Measurements from ENCODE around the gene GDI1. TPM values are rescaled to one million over a fixed set of nuclear protein-coding genes. Genes with fewer than 3 reads are reported as not detected.
A peak's percentile ranks its signal among the peaks of the same experiment; 100 is the strongest.

Gene GDI1
- total RNA-seq, 1 donor from 2014 or later, result 98.5 TPM

DNA sequence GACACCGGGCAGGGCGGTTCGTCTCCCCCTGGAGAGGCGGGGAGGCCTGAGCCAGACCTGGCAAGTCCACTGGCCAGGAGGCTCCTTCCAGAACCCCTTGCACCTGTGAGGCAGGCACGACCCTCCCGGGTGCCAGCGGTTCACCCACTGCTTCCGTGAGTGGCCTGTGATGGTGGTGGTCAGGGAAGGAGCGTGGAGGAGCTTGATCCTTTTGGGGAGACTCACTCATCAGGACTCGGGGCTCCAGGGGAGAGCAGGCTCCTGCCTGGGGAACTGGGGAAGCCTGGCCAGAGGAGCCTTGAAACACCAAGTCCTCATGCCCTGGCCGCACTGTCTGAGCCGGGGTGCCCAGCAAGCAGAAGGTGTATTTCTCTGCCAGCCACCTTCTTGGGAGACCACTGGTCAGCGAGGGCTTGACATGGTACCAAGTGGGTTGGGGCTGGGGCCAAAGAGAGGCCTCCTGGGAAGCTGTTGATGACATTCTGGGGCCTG is 7.8 kb downstream of the GDI1 start:
- FAIRE-seq, result no peak

DNA sequence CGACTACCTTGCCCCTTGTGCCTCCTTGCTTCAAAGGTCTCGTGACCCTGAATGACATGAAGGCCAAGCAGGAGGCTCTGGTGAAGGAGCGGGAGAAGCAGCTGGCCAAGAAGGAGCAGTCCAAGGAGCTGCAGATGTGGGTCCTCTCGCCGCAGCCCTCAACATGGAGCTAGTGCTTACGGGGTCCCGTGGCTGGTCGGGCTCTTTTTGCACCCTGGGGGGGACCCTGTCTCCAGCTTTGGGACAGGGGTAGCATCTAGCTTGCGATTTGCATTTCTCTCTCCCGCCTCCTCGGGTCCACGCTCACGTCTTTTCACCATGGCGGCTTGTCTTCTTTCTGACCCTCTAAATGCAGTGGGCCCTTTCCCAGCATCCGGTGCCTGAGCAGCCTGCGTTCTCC is 8.8 kb downstream of the GDI1 start:
- no peak for DNase-seq (ENCODE audit: low read depth)
- TF ChIP-seq, protein P1, sequence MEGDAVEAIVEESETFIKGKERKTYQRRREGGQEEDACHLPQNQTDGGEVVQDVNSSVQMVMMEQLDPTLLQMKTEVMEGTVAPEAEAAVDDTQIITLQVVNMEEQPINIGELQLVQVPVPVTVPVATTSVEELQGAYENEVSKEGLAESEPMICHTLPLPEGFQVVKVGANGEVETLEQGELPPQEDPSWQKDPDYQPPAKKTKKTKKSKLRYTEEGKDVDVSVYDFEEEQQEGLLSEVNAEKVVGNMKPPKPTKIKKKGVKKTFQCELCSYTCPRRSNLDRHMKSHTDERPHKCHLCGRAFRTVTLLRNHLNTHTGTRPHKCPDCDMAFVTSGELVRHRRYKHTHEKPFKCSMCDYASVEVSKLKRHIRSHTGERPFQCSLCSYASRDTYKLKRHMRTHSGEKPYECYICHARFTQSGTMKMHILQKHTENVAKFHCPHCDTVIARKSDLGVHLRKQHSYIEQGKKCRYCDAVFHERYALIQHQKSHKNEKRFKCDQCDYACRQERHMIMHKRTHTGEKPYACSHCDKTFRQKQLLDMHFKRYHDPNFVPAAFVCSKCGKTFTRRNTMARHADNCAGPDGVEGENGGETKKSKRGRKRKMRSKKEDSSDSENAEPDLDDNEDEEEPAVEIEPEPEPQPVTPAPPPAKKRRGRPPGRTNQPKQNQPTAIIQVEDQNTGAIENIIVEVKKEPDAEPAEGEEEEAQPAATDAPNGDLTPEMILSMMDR (IDR thresholded peaks at IDR 0.05; ENCODE audit: insufficient read depth, low read length, severe bottlenecking), result no peak
- Histone ChIP-seq H3K4me3 (ENCODE audit: low read depth, low read length) (no peak overlapping the region), H3K36me3 (ENCODE audit: control insufficient read depth, insufficient read depth, low read length) (peaks cover 21% of the 10 kb centered on the region), H3K27me3 (ENCODE audit: control insufficient read depth, insufficient read depth, low read length) (no peaks in the 10 kb centered on the region)
- FAIRE-seq, result no peak

More for the DNA sequence above, 7.8 kb downstream of the GDI1 start:
- Histone ChIP-seq H3K27me3 (ENCODE audit: control insufficient read depth, insufficient read depth, low read length) (no peaks in the 10 kb centered on the region), H3K4me3 (ENCODE audit: low read depth, low read length) (peak overlapping the region; percentile 54), H3K36me3 (ENCODE audit: control insufficient read depth, insufficient read depth, low read length) (peaks cover 18% of the 10 kb centered on the region)
- TF ChIP-seq, protein P1 (IDR thresholded peaks at IDR 0.05; ENCODE audit: insufficient read depth, low read length, severe bottlenecking), result no peak
- no peak for DNase-seq (ENCODE audit: low read depth)

DNA sequence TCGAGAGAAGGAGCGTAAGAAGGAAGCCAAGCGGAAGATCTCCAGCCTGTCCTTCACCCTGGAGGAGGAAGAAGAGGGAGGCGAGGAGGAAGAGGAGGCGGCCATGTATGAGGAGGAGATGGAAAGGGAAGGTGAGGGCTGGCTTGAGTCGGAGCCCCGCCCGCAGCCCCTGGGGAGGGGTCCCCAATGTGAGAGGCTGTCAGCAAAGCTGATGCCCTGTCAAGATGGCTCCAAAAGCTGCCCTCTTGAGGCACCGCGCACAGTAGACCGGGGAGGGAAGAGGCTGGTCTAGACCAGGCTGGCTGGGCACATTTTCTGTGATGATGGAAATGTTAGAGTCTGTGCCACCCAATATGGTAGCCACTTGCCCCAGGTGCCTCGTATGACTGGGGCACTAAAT is 9.5 kb downstream of the GDI1 start:
- Histone ChIP-seq H3K27me3 (ENCODE audit: control insufficient read depth, insufficient read depth, low read length) (no peaks in the 10 kb centered on the region), H3K36me3 (ENCODE audit: control insufficient read depth, insufficient read depth, low read length) (peaks cover 21% of the 10 kb centered on the region), H3K4me3 (ENCODE audit: low read depth, low read length) (no peak overlapping the region)
- DNase-seq (ENCODE audit: low read depth) (no peak), FAIRE-seq (no peak)
- TF ChIP-seq, protein P1 (IDR thresholded peaks at IDR 0.05; ENCODE audit: insufficient read depth, low read length, severe bottlenecking), result no peak

DNA sequence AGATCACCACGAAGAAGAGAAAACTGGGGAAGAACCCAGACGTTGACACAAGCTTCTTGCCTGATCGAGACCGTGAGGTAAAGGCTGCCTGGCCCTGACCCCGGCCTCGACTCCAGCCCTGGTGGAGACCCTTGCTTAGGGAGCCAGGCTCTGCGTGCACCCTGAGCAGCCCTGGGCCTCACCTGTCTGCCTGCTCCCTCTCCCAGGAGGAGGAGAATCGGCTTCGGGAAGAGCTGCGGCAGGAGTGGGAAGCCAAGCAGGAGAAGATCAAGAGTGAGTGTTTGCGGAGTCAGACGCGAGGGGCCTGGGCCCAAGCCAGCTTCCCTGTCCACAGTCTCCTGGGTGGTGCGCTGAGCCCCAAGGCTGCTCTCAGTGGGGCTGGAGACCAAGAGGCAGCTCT is 11.5 kb downstream of the GDI1 start:
- H3K36me3 ChIP-seq (ENCODE audit: control insufficient read depth, insufficient read depth, low read length), result peaks cover 16% of the 10 kb centered on the region
- no peak for FAIRE-seq
- no peak for DNase-seq (ENCODE audit: low read depth)

DNA sequence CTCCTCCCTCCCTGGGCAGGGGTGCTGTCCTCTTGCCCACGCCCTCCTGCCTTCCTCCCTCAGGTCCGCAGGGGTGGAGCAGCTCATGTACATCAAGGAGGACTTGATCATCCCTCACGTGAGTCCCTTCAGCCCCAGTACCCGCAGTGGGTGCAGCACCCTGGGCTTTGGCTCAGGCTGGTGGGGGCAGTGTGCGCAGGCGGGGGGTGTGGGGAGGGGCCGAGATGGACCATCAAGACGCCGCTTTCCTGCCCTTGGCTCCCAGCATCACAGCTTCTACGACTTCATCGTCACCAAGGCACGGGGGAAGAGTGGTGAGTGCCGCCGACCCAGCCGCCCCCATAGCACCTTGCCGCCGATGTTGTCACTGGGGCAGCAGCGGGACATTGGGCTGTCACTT is 12.7 kb downstream of the GDI1 start:
- TF ChIP-seq, protein P1 (IDR thresholded peaks at IDR 0.05; ENCODE audit: insufficient read depth, low read length, severe bottlenecking), result no peak
- Histone ChIP-seq H3K27me3 (ENCODE audit: control insufficient read depth, insufficient read depth, low read length) (no peaks in the 10 kb centered on the region), H3K4me3 (ENCODE audit: low read depth, low read length) (no peak overlapping the region), H3K36me3 (ENCODE audit: control insufficient read depth, insufficient read depth, low read length) (peaks cover 16% of the 10 kb centered on the region)
- FAIRE-seq, result no peak
- no peak for DNase-seq (ENCODE audit: low read depth)

More for the DNA sequence above, 11.5 kb downstream of the GDI1 start:
- no peak overlapping the region for H3K4me3 ChIP-seq (ENCODE audit: low read depth, low read length)
- TF ChIP-seq, protein P1 (IDR thresholded peaks at IDR 0.05; ENCODE audit: insufficient read depth, low read length, severe bottlenecking), result no peak
- H3K27me3 ChIP-seq (ENCODE audit: control insufficient read depth, insufficient read depth, low read length), result no peaks in the 10 kb centered on the region

DNA sequence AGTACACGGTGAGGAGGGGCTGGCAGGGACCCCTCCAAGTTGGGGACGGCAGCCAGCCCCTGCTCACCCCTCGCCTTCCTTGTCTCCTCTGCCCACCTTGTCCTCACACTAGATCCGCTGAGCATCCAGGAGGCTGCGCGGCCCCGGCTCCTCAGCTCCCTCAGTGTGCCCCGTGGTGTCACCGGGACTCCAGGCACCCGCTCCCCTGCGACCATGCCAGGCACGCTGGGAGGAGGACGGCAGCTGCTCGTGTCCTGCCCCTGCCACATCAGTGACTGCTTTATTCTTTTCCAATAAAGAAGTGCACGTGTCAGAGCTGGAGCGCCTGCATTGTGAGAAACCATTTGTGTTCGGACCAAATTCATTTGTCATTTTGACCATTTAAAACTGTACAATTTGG is 13.4 kb downstream of the GDI1 start:
- FAIRE-seq, result no peak
- DNase-seq (ENCODE audit: low read depth), result no peak
- TF ChIP-seq, protein P1 (IDR thresholded peaks at IDR 0.05; ENCODE audit: insufficient read depth, low read length, severe bottlenecking), result no peak
- Histone ChIP-seq H3K27me3 (ENCODE audit: control insufficient read depth, insufficient read depth, low read length) (no peaks in the 10 kb centered on the region), H3K4me3 (ENCODE audit: low read depth, low read length) (no peak overlapping the region), H3K36me3 (ENCODE audit: control insufficient read depth, insufficient read depth, low read length) (peaks cover 16% of the 10 kb centered on the region)
